ENCODE measurements around the gene KLHL6. TPM values are rescaled to one million over a fixed set of nuclear protein-coding genes. Genes with fewer than 3 reads are reported as not detected.

KLHL6 gene
- total and polyA plus RNA-seq, 10 of the 15 experiments (the other 5 are each of a cell fraction or from before 2014, with no cell fraction given), result 4.0 to 91.8 (median 24.4) TPM

GRCh38 chr3:183442994-183443393, 112.5 kb downstream of the KLHL6 start:
- POLR2A ChIA-PET, result no interaction called here
- Histone ChIP-seq H3K36me3 (ENCODE audit: control insufficient read depth in 2 of 2, insufficient read depth in 2 of 2, low read length in 1 of 2) (no peaks in the 10 kb centered on the region), H2AFZ (ENCODE audit: control insufficient read depth, low read depth, low read length) (no peak overlapping the region), H3K27me3 (replicated peaks in 1 of 2; ENCODE audit: control insufficient read depth in 2 of 2, insufficient read depth in 2 of 2, low read length in 1 of 2) (no peaks in the 10 kb centered on the region; a peak in 1 of 4 replicates), H3K4me3 (no peak overlapping the region), H3K9ac (ENCODE audit: control insufficient read depth, insufficient read depth, low read length) (no peak overlapping the region), H3K4me2 (ENCODE audit: control insufficient read depth, insufficient read depth) (no peak overlapping the region), H3K9me3 (replicated peaks; ENCODE audit: control insufficient read depth, insufficient read depth, low read length) (peaks cover 10% of the 10 kb centered on the region), H4K20me1 (ENCODE audit: control insufficient read depth, insufficient read depth) (no peaks in the 10 kb centered on the region), H3K79me2 (ENCODE audit: control insufficient read depth, insufficient read depth, low read length) (no peaks in the 10 kb centered on the region), H3K4me1 (ENCODE audit: control insufficient read depth, insufficient read depth, low read length) (peaks cover 5% of the 10 kb centered on the region), H3K27ac (ENCODE audit: control insufficient read depth, insufficient read depth) (no peak overlapping the region)
- no TSS peak for BruUV-seq (replicated peaks)
- no peak for DNase-seq (ENCODE audit: low read depth, low spot score)
- ATAC-seq, result no peak
- in situ Hi-C loops (cut with MboI), result no loop called here
- RAD21 ChIA-PET (ENCODE audit: unreplicated experiment), result no interaction called here
- SMC1A ChIA-PET (ENCODE audit: uncharacterized antibody, unreplicated experiment), result interaction anchor here (0.7 kb wide), 1 partner anchor 57 kb away, joined by 3 read pairs; no protein-coding TSS in a partner anchor
- CTCF ChIA-PET, result interaction anchor here (1.0 kb wide), 1 partner anchor 442 kb away, joined by 3 read pairs; the partner anchor contains the start of gene PARL
- FAIRE-seq, result no peak
- 46% methylated on average over 1 of the region's 1 CpG for WGBS (ENCODE audit: insufficient coverage, insufficient replicate concordance, low lambda C conversion rate, missing lambda C conversion rate)
- intact Hi-C loops (cut with micrococcal nuclease; ENCODE audit: unreplicated experiment), result no loop called here
- no peak for TF ChIP-seq GABPA (IDR thresholded peaks at IDR 0.05; ENCODE audit: low read depth)
- no peak for TF ChIP-seq KAT2A (conservative IDR thresholded peaks at IDR 0.05; ENCODE audit: control insufficient read depth, low read depth, low read length)
- no peak for TF ChIP-seq KLF5 (IDR thresholded peaks at IDR 0.05; ENCODE audit: partially characterized antibody)
- no peak for TF ChIP-seq ATF7 (IDR thresholded peaks at IDR 0.05; ENCODE audit: low read depth)
- no peak for TF ChIP-seq CHD4 (IDR thresholded peaks at IDR 0.05)
- TF ChIP-seq RAD51 (IDR thresholded peaks at IDR 0.05), result no peak
- TF ChIP-seq CEBPB (IDR thresholded peaks at IDR 0.05; ENCODE audit: borderline replicate concordance in 1 of 2, low read depth in 2 of 2, low read length in 2 of 2), result no peak
- TF ChIP-seq RCOR1 (conservative IDR thresholded peaks at IDR 0.05; ENCODE audit: low read depth, low read length), result no peak
- no peak for TF ChIP-seq MTA3 (IDR thresholded peaks at IDR 0.05; ENCODE audit: borderline replicate concordance, low read length)
- no peak for TF ChIP-seq ZNF592 (IDR thresholded peaks at IDR 0.05)
- TF ChIP-seq JUND (IDR thresholded peaks at IDR 0.05; ENCODE audit: low read depth, low read length), result no peak
- no peak for TF ChIP-seq PKNOX1 (IDR thresholded peaks at IDR 0.05)
- TF ChIP-seq SUZ12 (IDR thresholded peaks at IDR 0.05; ENCODE audit: unreplicated experiment), result no peak
- TF ChIP-seq BMI1 (IDR thresholded peaks at IDR 0.05; ENCODE audit: borderline replicate concordance), result no peak
- TF ChIP-seq ASH2L (IDR thresholded peaks at IDR 0.05; ENCODE audit: borderline replicate concordance, low read depth), result no peak
- TF ChIP-seq TARDBP (IDR thresholded peaks at IDR 0.05; ENCODE audit: borderline replicate concordance), result no peak
- TF ChIP-seq PRDM15 (CRISPR knock-in tag; IDR thresholded peaks at IDR 0.05), result no peak
